ENCODE data around the gene HMCN1.

DNA sequence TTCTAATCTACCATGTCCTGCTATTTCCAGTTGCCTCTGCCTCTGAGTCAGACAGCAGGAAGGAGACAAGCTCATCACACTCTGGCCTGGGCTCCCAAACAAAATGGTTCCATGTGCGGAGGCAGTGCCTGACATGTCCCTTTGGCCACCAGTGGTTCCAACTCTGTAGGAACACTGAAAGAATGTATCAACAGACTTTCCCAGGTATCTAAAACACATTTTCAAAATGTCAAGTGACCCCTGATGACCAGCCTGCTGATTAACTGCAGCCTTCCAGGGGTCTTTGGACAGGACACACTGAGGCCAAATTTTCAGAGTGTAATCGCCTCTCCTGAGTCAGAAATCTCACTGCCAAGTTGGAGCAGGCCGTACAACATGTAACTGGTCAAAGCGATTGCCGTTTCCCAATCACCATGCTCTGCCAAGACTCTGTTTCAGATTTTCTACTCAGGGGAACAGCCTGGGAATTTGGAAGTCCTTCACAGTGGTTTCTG is 468.1 kb downstream of the HMCN1 start:
- TF ChIP-seq EZH2phosphoT487 (IDR thresholded peaks at IDR 0.05; ENCODE audit: borderline replicate concordance, low read depth), result no peak
- TF ChIP-seq NFIC (IDR thresholded peaks at IDR 0.05; ENCODE audit: borderline replicate concordance), result no peak
- TF ChIP-seq ELF1 (IDR thresholded peaks at IDR 0.05), result no peak
- TF ChIP-seq, protein P1, sequence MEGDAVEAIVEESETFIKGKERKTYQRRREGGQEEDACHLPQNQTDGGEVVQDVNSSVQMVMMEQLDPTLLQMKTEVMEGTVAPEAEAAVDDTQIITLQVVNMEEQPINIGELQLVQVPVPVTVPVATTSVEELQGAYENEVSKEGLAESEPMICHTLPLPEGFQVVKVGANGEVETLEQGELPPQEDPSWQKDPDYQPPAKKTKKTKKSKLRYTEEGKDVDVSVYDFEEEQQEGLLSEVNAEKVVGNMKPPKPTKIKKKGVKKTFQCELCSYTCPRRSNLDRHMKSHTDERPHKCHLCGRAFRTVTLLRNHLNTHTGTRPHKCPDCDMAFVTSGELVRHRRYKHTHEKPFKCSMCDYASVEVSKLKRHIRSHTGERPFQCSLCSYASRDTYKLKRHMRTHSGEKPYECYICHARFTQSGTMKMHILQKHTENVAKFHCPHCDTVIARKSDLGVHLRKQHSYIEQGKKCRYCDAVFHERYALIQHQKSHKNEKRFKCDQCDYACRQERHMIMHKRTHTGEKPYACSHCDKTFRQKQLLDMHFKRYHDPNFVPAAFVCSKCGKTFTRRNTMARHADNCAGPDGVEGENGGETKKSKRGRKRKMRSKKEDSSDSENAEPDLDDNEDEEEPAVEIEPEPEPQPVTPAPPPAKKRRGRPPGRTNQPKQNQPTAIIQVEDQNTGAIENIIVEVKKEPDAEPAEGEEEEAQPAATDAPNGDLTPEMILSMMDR (IDR thresholded peaks at IDR 0.05), result no peak
